H1 (cell line): ENCODE results near the gene CCDC198. TPM values are rescaled to one million over a fixed set of nuclear protein-coding genes. Genes with fewer than 3 reads are reported as not detected.

ENCODE experiments used
- CTCF ChIA-PET: fragments of 300-600 bp; sonication (Branson Sonifier 250); formaldehyde crosslinking; loops from one replicate; lab custom pipeline; 2021; ENCODE audit not compliant: partially characterized antibody; lab: Charles Lee
- POLR2A ChIA-PET: fragments of 300-600 bp; sonication (Branson Sonifier 250); formaldehyde crosslinking; loops from one replicate; lab custom pipeline; 2021; ENCODE audit warnings: inconsistent platforms; ENCODE audit not compliant: partially characterized antibody; lab: Charles Lee
- DNase-seq, 2 experiments: peaks; one replicate each; pipeline versions ENCODE4 v3.0.0 to v3.0.0-alpha.2; 2010 to 2022; ENCODE audit warnings: low spot score in 2 of 2, low read depth in 1 of 2, mixed read lengths in 1 of 2
- FAIRE-seq: peaks from 2 replicates; lab custom pipeline; 2011; peaks lifted over from hg19 to GRCh38; lab: Jason Lieb, UNC
- H2AFZ ChIP-seq: 2 replicates; pipeline ENCODE4 v1.8.1; 2012; ENCODE audit warnings: low read length, inconsistent platforms
- H2AK5ac ChIP-seq: 2 replicates; pipeline ENCODE4 v1.6.1; 2013; ENCODE audit warnings: low read depth, low read length
- H2BK120ac ChIP-seq: replicated peaks from 2 replicates; pipeline ENCODE3; 2013; ENCODE audit warnings: low read depth, low read length, inconsistent platforms
- H2BK12ac ChIP-seq: 2 replicates; pipeline ENCODE4 v1.6.1; 2013; ENCODE audit warnings: low read depth, low read length
- H2BK15ac ChIP-seq: 2 replicates; pipeline ENCODE4 v1.6.1; 2013; ENCODE audit warnings: low read length
- H2BK20ac ChIP-seq: 2 replicates; pipeline ENCODE4 v1.6.1; 2013; ENCODE audit warnings: low read length
- H2BK5ac ChIP-seq: 2 replicates; pipeline ENCODE4 v1.6.1; 2013; ENCODE audit warnings: low read depth, low read length
- H3K14ac ChIP-seq: 2 replicates; pipeline ENCODE4 v1.6.1; 2013; ENCODE audit warnings: inconsistent platforms; ENCODE audit not compliant: insufficient read length
- H3K18ac ChIP-seq: 2 replicates; pipeline ENCODE4 v1.6.1; 2013; ENCODE audit warnings: low read length; ENCODE audit errors: extremely low read depth
- H3K23ac ChIP-seq: 2 replicates; pipeline ENCODE4 v1.6.1; 2013; ENCODE audit warnings: inconsistent platforms; ENCODE audit not compliant: insufficient read length
- H3K23me2 ChIP-seq: 2 replicates; pipeline ENCODE4 v1.6.1; 2013; ENCODE audit warnings: low read depth, low read length
- H3K27ac ChIP-seq: 2 replicates; pipeline ENCODE4 v1.6.1; 2011; ENCODE audit warnings: low read depth, low read length, inconsistent platforms
- H3K27me3 ChIP-seq, 4 experiments: replicated peaks in 1 of 4; 1 replicate in 1 of 4; 2 replicates in 3 of 4; pipeline versions ENCODE4 v1.6.1 to v1.8.1; 2011 to 2013; ENCODE audit warnings: low read length in 3 of 4, mild to moderate bottlenecking in 3 of 4, inconsistent platforms in 2 of 4, mixed read lengths in 2 of 4, moderate library complexity in 1 of 4; ENCODE audit not compliant: control insufficient read depth in 3 of 4, insufficient read depth in 3 of 4; ENCODE audit errors: extremely low read depth in 1 of 4
- H3K36me3 ChIP-seq, 4 experiments: 2 replicates each; pipeline versions ENCODE4 v1.6.1 to v1.8.1; 2011 to 2013; ENCODE audit warnings: mild to moderate bottlenecking in 4 of 4, low read length in 3 of 4, moderate library complexity in 2 of 4, control low read depth in 1 of 4, inconsistent platforms in 1 of 4; ENCODE audit not compliant: insufficient read depth in 4 of 4, control insufficient read depth in 2 of 4
- H3K4ac ChIP-seq: replicated peaks from 2 replicates; pipeline ENCODE3; 2013; ENCODE audit warnings: low read length, low read depth, mixed read lengths, inconsistent platforms; ENCODE audit not compliant: insufficient read length
- H3K4me1 ChIP-seq, 4 experiments: replicated peaks in 1 of 4; 1 replicate in 1 of 4; 2 replicates in 3 of 4; pipeline versions ENCODE4 v1.6.1 to v1.8.1; 2011 to 2013; ENCODE audit warnings: low read length in 3 of 4, inconsistent platforms in 2 of 4, mixed read lengths in 1 of 4; ENCODE audit not compliant: insufficient read depth in 4 of 4, control insufficient read depth in 3 of 4
- H3K4me2 ChIP-seq, 2 experiments: 2 replicates each; pipeline versions ENCODE4 v1.6.1 to v1.8.1; 2011 to 2013; ENCODE audit warnings: low read depth in 2 of 2, low read length in 2 of 2, control low read depth in 1 of 2, inconsistent platforms in 1 of 2, mild to moderate bottlenecking in 1 of 2; ENCODE audit not compliant: insufficient read depth in 1 of 2
- H3K4me3 ChIP-seq, 4 experiments: fragments of 200-600, 300-600 bp in 1 of 4; sonication (generic), shearing (Covaris generic), sonication (Bioruptor Twin) in 1 of 4; 2 replicates each; pipeline versions ENCODE4 v1.5.1 to v1.8.1; 2011 to 2016; ENCODE audit warnings: low read length in 4 of 4, low read depth in 3 of 4, control low read depth in 2 of 4, inconsistent platforms in 2 of 4, mild to moderate bottlenecking in 2 of 4, mixed read lengths in 1 of 4, moderate library complexity in 1 of 4; ENCODE audit not compliant: insufficient read depth in 2 of 4; ENCODE audit errors: extremely low read depth in 1 of 4
- H3K56ac ChIP-seq: replicated peaks from 2 replicates; pipeline ENCODE3; 2013; ENCODE audit warnings: low read depth, mild to moderate bottlenecking, mixed read lengths, low read length, inconsistent platforms; ENCODE audit not compliant: insufficient read length
- H3K79me1 ChIP-seq: 2 replicates; pipeline ENCODE4 v1.6.1; 2013; ENCODE audit warnings: low read depth, low read length, control low read depth
- H3K79me2 ChIP-seq, 2 experiments: 2 replicates each; pipeline versions ENCODE4 v1.6.1 to v1.8.1; 2012 to 2013; ENCODE audit warnings: low read length in 2 of 2, mild to moderate bottlenecking in 2 of 2, inconsistent platforms in 1 of 2; ENCODE audit not compliant: insufficient read depth in 2 of 2, control insufficient read depth in 1 of 2
- H3K9ac ChIP-seq, 4 experiments: replicated peaks in 1 of 4; 1 replicate in 1 of 4; 2 replicates in 3 of 4; pipeline versions ENCODE4 v1.6.1 to v1.8.1; 2011 to 2013; ENCODE audit warnings: low read depth in 3 of 4, low read length in 3 of 4, control low read depth in 2 of 4, mild to moderate bottlenecking in 2 of 4, moderate library complexity in 2 of 4, inconsistent platforms in 1 of 4; ENCODE audit errors: extremely low read depth in 1 of 4
- H3K9me3 ChIP-seq, 2 experiments: 2 replicates each; pipeline versions ENCODE4 v1.6.1 to v1.8.1; 2012 to 2013; ENCODE audit warnings: mild to moderate bottlenecking in 2 of 2, moderate library complexity in 2 of 2, control low read depth in 1 of 2, inconsistent platforms in 1 of 2, low read depth in 1 of 2, low read length in 1 of 2, mixed read lengths in 1 of 2; ENCODE audit not compliant: insufficient read depth in 2 of 2
- H4K20me1 ChIP-seq, 2 experiments: replicated peaks in 1 of 2; 2 replicates each; pipeline versions ENCODE3 to v1.8.1; 2011 to 2013; ENCODE audit warnings: inconsistent platforms in 2 of 2, low read length in 2 of 2, mild to moderate bottlenecking in 1 of 2; ENCODE audit not compliant: insufficient read depth in 2 of 2, control insufficient read depth in 1 of 2
- H4K5ac ChIP-seq: 2 replicates; pipeline ENCODE4 v1.6.1; 2013; ENCODE audit warnings: low read length, low read depth, mixed read lengths, inconsistent platforms; ENCODE audit not compliant: insufficient read length
- H4K8ac ChIP-seq: 2 replicates; pipeline ENCODE4 v1.8.0; 2013; ENCODE audit warnings: mild to moderate bottlenecking, moderate library complexity, low read length, inconsistent platforms; ENCODE audit not compliant: insufficient read depth; ENCODE audit errors: extremely low read depth
- H4K91ac ChIP-seq: replicated peaks from 2 replicates; pipeline ENCODE3; 2013; ENCODE audit warnings: low read length, mixed read lengths, inconsistent platforms; ENCODE audit not compliant: insufficient read length
- ATF3 ChIP-seq: IDR thresholded peaks from 2 replicates; pipeline ENCODE4 v1.6.1; 2011; ENCODE audit warnings: low read depth, mild to moderate bottlenecking, low read length; ENCODE audit not compliant: insufficient read depth
- CBX8 ChIP-seq: fragments of 300-800, 300-1000 bp; sonication (generic); IDR thresholded peaks from 2 replicates; pipeline ENCODE4 v1.7.1; 2016; ENCODE audit warnings: low read depth, low read length, borderline replicate concordance
- CTCF ChIP-seq, 3 experiments: IDR thresholded peaks; 1 replicate in 2 of 3; 2 replicates in 1 of 3; pipeline versions ENCODE4 v1.5.1 to v1.6.1; 2011; ENCODE audit warnings: low read length in 3 of 3, mild to moderate bottlenecking in 3 of 3, inconsistent platforms in 2 of 3, low read depth in 1 of 3, moderate library complexity in 1 of 3; ENCODE audit not compliant: insufficient read depth in 1 of 3; ENCODE audit errors: control extremely low read depth in 1 of 3
- KDM5A ChIP-seq: fragments of 200-600 bp; IDR thresholded peaks from 2 replicates; pipeline ENCODE4 v1.7.1; 2012; ENCODE audit warnings: mild to moderate bottlenecking, low read length, inconsistent platforms, mixed read lengths
- NRF1 ChIP-seq: IDR thresholded peaks from 2 replicates; pipeline ENCODE4 v1.6.1; 2011; ENCODE audit warnings: mild to moderate bottlenecking, low read depth, low read length, improper control_type of control experiment
- PHF8 ChIP-seq: fragments of 200-600 bp; sonication (generic); conservative IDR thresholded peaks from 2 replicates; pipeline ENCODE4 v1.7.1; 2012; ENCODE audit warnings: low read depth, mild to moderate bottlenecking, inconsistent platforms, low read length, moderate library complexity
- POLR2AphosphoS5 ChIP-seq: IDR thresholded peaks from 2 replicates; pipeline ENCODE4 v1.6.1; 2011; ENCODE audit warnings: low read depth, low read length
- RNF2 ChIP-seq: fragments of 200-900, 300-1000 bp; sonication (generic); IDR thresholded peaks from 2 replicates; pipeline ENCODE4 v1.7.1; 2016; ENCODE audit warnings: borderline replicate concordance, low read depth, mild to moderate bottlenecking, antibody characterized with exemption, low read length; ENCODE audit not compliant: poor library complexity, severe bottlenecking; ENCODE audit errors: missing control alignments
- SAP30 ChIP-seq: fragments of 300-600 bp; sonication (generic); IDR thresholded peaks from 2 replicates; pipeline ENCODE4 v1.7.1; 2012; ENCODE audit warnings: low read length, moderate library complexity, mild to moderate bottlenecking, inconsistent platforms; ENCODE audit not compliant: insufficient read depth, insufficient replicate concordance
- SP4 ChIP-seq: IDR thresholded peaks from 2 replicates; pipeline ENCODE4 v1.6.1; 2012; ENCODE audit warnings: low read length, inconsistent platforms
- TCF12 ChIP-seq: IDR thresholded peaks from 2 replicates; pipeline ENCODE4 v1.6.1; 2011; ENCODE audit warnings: low read depth, mild to moderate bottlenecking, low read length
- WGBS, 2 experiments: shearing (Covaris generic) in 1 of 2; methylation state at CpG; one replicate each; pipeline versions ENCODE4 v1.1.6 to v1.1.7; 2013 to 2015; ENCODE audit warnings: low lambda C conversion rate in 2 of 2, mixed read lengths in 2 of 2, inconsistent platforms in 1 of 2, low coverage in 1 of 2, missing lambda C conversion rate in 1 of 2; ENCODE audit not compliant: insufficient replicate concordance in 2 of 2, insufficient coverage in 1 of 2, insufficient read length in 1 of 2; ENCODE audit errors: extremely low coverage in 1 of 2, missing lambda C conversion rate in 1 of 2; 5-methylcytosine and 5-hydroxymethylcytosine counted together
- polyA plus RNA-seq, 7 experiments: library from polyadenylated mRNA; depleted of rRNA in 3 of 7; stranded (reverse) in 5 of 7; unstranded in 2 of 7; fragments of >200 nt in 5 of 7; fragments of 200-250 nt in 2 of 7; gene quantifications; 1 replicate in 5 of 7; 2 replicates in 1 of 7; 4 replicates in 1 of 7; pipeline versions ENCODE4 v1.2.1 to v1.2.3, GENCODE V29; 2011 to 2013; ENCODE audit warnings: missing spikeins in 2 of 7, mixed read lengths in 2 of 7
- total RNA-seq: library from RNA; stranded (reverse); fragmentation: NEBNext Ultra II Directional; extraction: Animal tissue kit (Norgen Biotek cat#: 25700); gene quantifications from 2 replicates; pipeline ENCODE4 v1.2.1, GENCODE V29; 2021

CCDC198 gene
- total and polyA plus RNA-seq, 2 of the 8 experiments (the other 6 are each of a cell fraction or from before 2014, with no cell fraction given): not detected

- ChIA-PET POLR2A (no interaction called here), CTCF (no interaction called here)
- peaks cover 0 to 5% (median 2%) of the 10 kb centered on the region in 4 experiments; a peak in 4 of 7 replicates for H3K4me1 ChIP-seq
- FAIRE-seq (no peak), DNase-seq (no peak)
- no peak overlapping the region for H3K9ac ChIP-seq
- WGBS, 2 experiments: 87% methylated on average over 4 of the region's 4 CpGs; no CpG with 5 or more reads in 1 of the 2 experiments
- H3K36me3 ChIP-seq: no peaks in the 10 kb centered on the region
- H3K4me2 ChIP-seq: no peak overlapping the region
- H2BK15ac ChIP-seq: no peak overlapping the region
- H3K23me2 ChIP-seq: no peaks in the 10 kb centered on the region; the same call in 1 of the 2 replicates
- no peak overlapping the region for H3K56ac ChIP-seq
- no peak overlapping the region for H3K23ac ChIP-seq
- no peaks in the 10 kb centered on the region for H3K27me3 ChIP-seq
- no peak overlapping the region for H4K5ac ChIP-seq
- H3K9me3 ChIP-seq: no peaks in the 10 kb centered on the region
- H3K79me2 ChIP-seq: no peaks in the 10 kb centered on the region
- no peak overlapping the region for H2BK12ac ChIP-seq
- no peak overlapping the region for H3K14ac ChIP-seq
- no peak overlapping the region for H2BK5ac ChIP-seq
- no peaks in the 10 kb centered on the region for H4K20me1 ChIP-seq
- no peak overlapping the region for H2BK120ac ChIP-seq
- no peak overlapping the region for H2BK20ac ChIP-seq
- no peak overlapping the region for H4K8ac ChIP-seq
- no peaks in the 10 kb centered on the region for H3K79me1 ChIP-seq
- H2AFZ ChIP-seq: no peak overlapping the region
- H3K27ac ChIP-seq: no peak overlapping the region
- no peak overlapping the region for H3K18ac ChIP-seq
- no peak overlapping the region for H2AK5ac ChIP-seq
- no peak overlapping the region for H4K91ac ChIP-seq
- H3K4ac ChIP-seq: no peak overlapping the region
- no peak overlapping the region for H3K4me3 ChIP-seq
- TF ChIP-seq RNF2: no peak
- TF ChIP-seq KDM5A: no peak
- no peak for TF ChIP-seq CTCF (IDR thresholded peaks at IDR 0.05; ENCODE audit: control extremely low read depth in 1 of 3, insufficient read depth in 1 of 3, low read depth in 1 of 3, low read length in 3 of 3)
- TF ChIP-seq POLR2AphosphoS5: no peak
- TF ChIP-seq ATF3: no peak
- TF ChIP-seq SAP30: no peak
- no peak for TF ChIP-seq TCF12
- no peak for TF ChIP-seq SP4
- no peak for TF ChIP-seq CBX8
- no peak for TF ChIP-seq PHF8
- no peak for TF ChIP-seq NRF1
These were observed 4.4 kb upstream of the CCDC198 start for GRCh38 chr14:57498035-57498434.
